Measurements from ENCODE around the gene CRYBB1. TPM values are rescaled to one million over a fixed set of nuclear protein-coding genes. Genes with fewer than 3 reads are reported as not detected.

The CRYBB1 gene
- total and polyA plus RNA-seq, 3 experiments from 2014 or later = not detected

- Histone ChIP-seq H3K4me1 (ENCODE audit: insufficient read depth, low read length) (peaks cover 4% of the 10 kb centered on the region), H3K4me3 (ENCODE audit: low read length) (no peak overlapping the region), H3K27me3 (ENCODE audit: insufficient read depth, low read length, poor library complexity, severe bottlenecking) (no peaks in the 10 kb centered on the region), H3K27ac (ENCODE audit: low read depth, low read length) (peak overlapping the region; percentile 13), H3K9me3 (ENCODE audit: low read length) (no peaks in the 10 kb centered on the region), H3K36me3 (ENCODE audit: insufficient read depth, low read length) (no peaks in the 10 kb centered on the region)
- peaks cover 0 to 3% (median 0%) of the 10 kb centered on the region in 3 donors for H3K36me3 Mint-ChIP-seq
- DNase-seq = no peak
- H3K4me1 Mint-ChIP-seq = peaks cover 18 to 33% (median 25%) of the 10 kb centered on the region in 3 donors
- H3K4me3 Mint-ChIP-seq = no peak overlapping the region
- POLR2A ChIA-PET = no interaction called here
- CTCF ChIA-PET = interaction anchor here (1.2 kb wide), 2 partner anchors 9 to 38 kb away, joined by 3 to 4 read pairs; no protein-coding TSS in a partner anchor
- no peak overlapping the region for H3K27ac Mint-ChIP-seq
- H3K27me3 Mint-ChIP-seq = no peaks in the 10 kb centered on the region
- peaks cover 0 to 4% (median 0%) of the 10 kb centered on the region in 5 donors for H3K9me3 Mint-ChIP-seq
Measured at GRCh38 chr22:26632422-26633155, 14.8 kb upstream of the CRYBB1 start.

GRCh38 chr22:26631282-26631681, 13.5 kb upstream of the CRYBB1 start:
- H3K4me1 Mint-ChIP-seq = peaks cover 21 to 34% (median 25%) of the 10 kb centered on the region in 3 donors
- ChIA-PET CTCF (interaction anchor here (1.2 kb wide), 1 partner anchor 128 kb away, joined by 3 read pairs; no protein-coding TSS in a partner anchor), POLR2A (no interaction called here)
- Histone ChIP-seq H3K4me3 (ENCODE audit: low read length) (no peak overlapping the region), H3K27ac (ENCODE audit: low read depth, low read length) (peak overlapping the region; percentile 6), H3K4me1 (ENCODE audit: insufficient read depth, low read length) (peaks cover 4% of the 10 kb centered on the region), H3K27me3 (ENCODE audit: insufficient read depth, low read length, poor library complexity, severe bottlenecking) (no peaks in the 10 kb centered on the region), H3K36me3 (ENCODE audit: insufficient read depth, low read length) (no peaks in the 10 kb centered on the region), H3K9me3 (ENCODE audit: low read length) (no peaks in the 10 kb centered on the region)
- peaks cover 0 to 3% (median 0%) of the 10 kb centered on the region in 3 donors for H3K36me3 Mint-ChIP-seq
- no peak overlapping the region for H3K4me3 Mint-ChIP-seq
- H3K27ac Mint-ChIP-seq = no peak overlapping the region
- no peak for DNase-seq
- peaks cover 0 to 4% (median 0%) of the 10 kb centered on the region in 5 donors for H3K9me3 Mint-ChIP-seq
- H3K27me3 Mint-ChIP-seq = no peaks in the 10 kb centered on the region

- Histone ChIP-seq H3K27me3 (ENCODE audit: insufficient read depth, low read length, poor library complexity, severe bottlenecking) (no peaks in the 10 kb centered on the region), H3K27ac (ENCODE audit: low read depth, low read length) (peak overlapping the region; percentile 12), H3K9me3 (ENCODE audit: low read length) (no peaks in the 10 kb centered on the region), H3K4me3 (ENCODE audit: low read length) (no peak overlapping the region), H3K4me1 (ENCODE audit: insufficient read depth, low read length) (peaks cover 4% of the 10 kb centered on the region), H3K36me3 (ENCODE audit: insufficient read depth, low read length) (no peaks in the 10 kb centered on the region)
- Mint-ChIP-seq H3K4me1 (peaks cover 21 to 34% (median 25%) of the 10 kb centered on the region in 3 donors), H3K4me3 (no peak overlapping the region), H3K9me3 (peaks cover 0 to 4% (median 0%) of the 10 kb centered on the region in 5 donors), H3K27me3 (no peaks in the 10 kb centered on the region), H3K36me3 (peaks cover 0 to 3% (median 0%) of the 10 kb centered on the region in 3 donors), H3K27ac (no peak overlapping the region)
- no peak for DNase-seq
- ChIA-PET CTCF (interaction anchor here (0.7 kb wide), 1 partner anchor 12 kb away, joined by 3 read pairs; no protein-coding TSS in a partner anchor), POLR2A (interaction anchor here (0.7 kb wide), 1 partner anchor 54 kb away, joined by 8 read pairs; no protein-coding TSS in a partner anchor)
Measured at GRCh38 chr22:26629988-26630761, 12.3 kb upstream of the CRYBB1 start.

- ChIA-PET POLR2A (no interaction called here), CTCF (interaction anchor here (1.0 kb wide), 1 partner anchor 13 kb away, joined by 4 read pairs; no protein-coding TSS in a partner anchor)
- H3K27me3 ChIP-seq (ENCODE audit: insufficient read depth, low read length, poor library complexity, severe bottlenecking) = no peaks in the 10 kb centered on the region
- H3K27ac Mint-ChIP-seq = no peak overlapping the region
- no peaks in the 10 kb centered on the region for H3K36me3 Mint-ChIP-seq
- H3K36me3 ChIP-seq (ENCODE audit: insufficient read depth, low read length) = no peaks in the 10 kb centered on the region
- peaks cover 4% of the 10 kb centered on the region for H3K4me1 ChIP-seq (ENCODE audit: insufficient read depth, low read length)
- H3K4me1 Mint-ChIP-seq = peaks cover 10 to 21% (median 15%) of the 10 kb centered on the region in 3 donors
- no peak for DNase-seq
- no peaks in the 10 kb centered on the region for H3K27me3 Mint-ChIP-seq
- no peak overlapping the region for H3K27ac ChIP-seq (ENCODE audit: low read depth, low read length)
- H3K4me3 Mint-ChIP-seq = no peak overlapping the region
- H3K9me3 Mint-ChIP-seq = no peaks in the 10 kb centered on the region
- H3K9me3 ChIP-seq (ENCODE audit: low read length) = no peaks in the 10 kb centered on the region
- H3K4me3 ChIP-seq (ENCODE audit: low read length) = no peak overlapping the region
Measured at GRCh38 chr22:26624803-26625202, 7.0 kb upstream of the CRYBB1 start.

- Histone ChIP-seq H3K36me3 (ENCODE audit: insufficient read depth, low read length) (no peaks in the 10 kb centered on the region), H3K4me3 (ENCODE audit: low read length) (no peak overlapping the region), H3K27ac (ENCODE audit: low read depth, low read length) (no peak overlapping the region), H3K4me1 (ENCODE audit: insufficient read depth, low read length) (peaks cover 4% of the 10 kb centered on the region), H3K9me3 (ENCODE audit: low read length) (no peaks in the 10 kb centered on the region), H3K27me3 (ENCODE audit: insufficient read depth, low read length, poor library complexity, severe bottlenecking) (no peaks in the 10 kb centered on the region)
- Mint-ChIP-seq H3K9me3 (no peaks in the 10 kb centered on the region), H3K27ac (peak overlapping the region in 2 of 8 donors; percentile 2 to 71), H3K36me3 (no peaks in the 10 kb centered on the region), H3K4me1 (peaks cover 10 to 24% (median 16%) of the 10 kb centered on the region in 3 donors), H3K4me3 (no peak overlapping the region), H3K27me3 (no peaks in the 10 kb centered on the region)
- ChIA-PET POLR2A (no interaction called here), CTCF (interaction anchor here (1.0 to 1.1 kb wide), 3 partner anchors 9 to 19 kb away, joined by 3 to 4 read pairs (median 3); no protein-coding TSS in a partner anchor)
- DNase-seq = no peak
Measured at GRCh38 chr22:26623984-26624383, 6.2 kb upstream of the CRYBB1 start.

GRCh38 chr22:26621663-26622062, 3.8 kb upstream of the CRYBB1 start, which contains the start of gene CRYBA4:
Gene CRYBA4 (plus strand): TSS chr22:26621963. CDS start chr22:26622597, 634 bp downstream.
- ChIA-PET CTCF (no interaction called here), POLR2A (no interaction called here)
- DNase-seq = no peak
- H3K27ac ChIP-seq (ENCODE audit: low read depth, low read length) = no peak within 1 kb of the TSS
- no peaks in the 10 kb centered on the region for H3K9me3 Mint-ChIP-seq
- H3K36me3 Mint-ChIP-seq = no peaks in the 10 kb centered on the region
- H3K4me3 Mint-ChIP-seq = no peak within 1 kb of the TSS
- peaks cover 12 to 19% (median 12%) of the 10 kb centered on the region in 3 donors for H3K4me1 Mint-ChIP-seq
- H3K27ac Mint-ChIP-seq = peak within 1 kb of the TSS in 2 of 8 donors; percentile 13 to 61
- H3K4me1 ChIP-seq (ENCODE audit: insufficient read depth, low read length) = peaks cover 5% of the 10 kb centered on the region
- no peaks in the 10 kb centered on the region for H3K27me3 ChIP-seq (ENCODE audit: insufficient read depth, low read length, poor library complexity, severe bottlenecking)
- H3K4me3 ChIP-seq (ENCODE audit: low read length) = no peak within 1 kb of the TSS
- no peaks in the 10 kb centered on the region for H3K27me3 Mint-ChIP-seq
- H3K36me3 ChIP-seq (ENCODE audit: insufficient read depth, low read length) = no peaks in the 10 kb centered on the region
- H3K9me3 ChIP-seq (ENCODE audit: low read length) = no peaks in the 10 kb centered on the region

GRCh38 chr22:26620197-26620596, 2.4 kb upstream of the CRYBB1 start:
- Mint-ChIP-seq H3K27me3 (no peaks in the 10 kb centered on the region), H3K36me3 (no peaks in the 10 kb centered on the region), H3K4me3 (no peak overlapping the region), H3K4me1 (peaks cover 12 to 31% (median 13%) of the 10 kb centered on the region in 3 donors), H3K9me3 (no peaks in the 10 kb centered on the region), H3K27ac (peak overlapping the region in 2 of 8 donors; percentile 36 to 51)
- POLR2A ChIA-PET = no interaction called here
- Histone ChIP-seq H3K27ac (ENCODE audit: low read depth, low read length) (no peak overlapping the region), H3K4me3 (ENCODE audit: low read length) (no peak overlapping the region), H3K27me3 (ENCODE audit: insufficient read depth, low read length, poor library complexity, severe bottlenecking) (no peaks in the 10 kb centered on the region), H3K9me3 (ENCODE audit: low read length) (no peaks in the 10 kb centered on the region), H3K36me3 (ENCODE audit: insufficient read depth, low read length) (no peaks in the 10 kb centered on the region), H3K4me1 (ENCODE audit: insufficient read depth, low read length) (peaks cover 5% of the 10 kb centered on the region)
- CTCF ChIA-PET = no interaction called here
- no peak for DNase-seq

- peaks cover 12 to 34% (median 14%) of the 10 kb centered on the region in 3 donors for H3K4me1 Mint-ChIP-seq
- Histone ChIP-seq H3K27me3 (ENCODE audit: insufficient read depth, low read length, poor library complexity, severe bottlenecking) (no peaks in the 10 kb centered on the region), H3K27ac (ENCODE audit: low read depth, low read length) (no peak overlapping the region), H3K4me1 (ENCODE audit: insufficient read depth, low read length) (peaks cover 5% of the 10 kb centered on the region), H3K36me3 (ENCODE audit: insufficient read depth, low read length) (no peaks in the 10 kb centered on the region), H3K4me3 (ENCODE audit: low read length) (no peak overlapping the region), H3K9me3 (ENCODE audit: low read length) (no peaks in the 10 kb centered on the region)
- no peaks in the 10 kb centered on the region for H3K36me3 Mint-ChIP-seq
- H3K9me3 Mint-ChIP-seq = no peaks in the 10 kb centered on the region
- no peak for DNase-seq
- H3K4me3 Mint-ChIP-seq = no peak overlapping the region
- peak overlapping the region in 1 of 8 donors; percentile 63 for H3K27ac Mint-ChIP-seq
- ChIA-PET CTCF (no interaction called here), POLR2A (no interaction called here)
- no peaks in the 10 kb centered on the region for H3K27me3 Mint-ChIP-seq
Measured at GRCh38 chr22:26619510-26619909, 1.7 kb upstream of the CRYBB1 start.

All from CD8-positive, alpha-beta memory T cell (primary cell).